Vagina (tissue), 2 donors: ENCODE data around the gene TEAD2. TPM values are rescaled to one million over a fixed set of nuclear protein-coding genes. Genes with fewer than 3 reads are reported as not detected.
A peak's percentile ranks its signal among the peaks of the same experiment; 100 is the strongest.

Experiments
- DNase-seq, 2 donors: peaks; one replicate each; pipeline ENCODE4 v3.0.0-alpha.2; 2017; ENCODE audit errors: extremely low spot score in 2 of 2
- H3K27ac ChIP-seq: fragments of 200-600 bp; sonication (generic); one replicate; pipeline ENCODE4 v1.5.1; 2019
- H3K27me3 ChIP-seq: fragments of 200-600 bp; sonication (generic); one replicate; pipeline ENCODE4 v1.5.1; 2019
- H3K36me3 ChIP-seq, 2 donors: fragments of 200-600 bp; sonication (generic); one replicate each; pipeline ENCODE4 v1.5.1; 2017 to 2019
- H3K4me1 ChIP-seq: fragments of 200-600 bp; sonication (generic); one replicate; pipeline ENCODE4 v1.5.1; 2019
- H3K4me3 ChIP-seq, 2 donors: fragments of 200-600 bp; sonication (generic); 1 replicate in 1 of 2; 2 replicates in 1 of 2; pipeline ENCODE4 v1.5.1; 2016 to 2019
- H3K9me3 ChIP-seq: fragments of 200-600 bp; sonication (generic); one replicate; pipeline ENCODE4 v1.5.1; 2019
- CTCF ChIP-seq, 3 experiments: fragments of 450-650 bp in 2 of 3; fragments of 200-600 bp in 1 of 3; sonication (generic) in 1 of 3; IDR thresholded peaks; one replicate each; pipeline ENCODE4 v1.5.1; 2017 to 2019; ENCODE audit warnings: antibody characterized with exemption in 3 of 3, mild to moderate bottlenecking in 2 of 3, moderate library complexity in 2 of 3
- POLR2A ChIP-seq, 2 donors: fragments of 450-650 bp; IDR thresholded peaks; one replicate each; pipeline ENCODE4 v1.6.1; 2017; ENCODE audit warnings: antibody characterized with exemption in 2 of 2, mild to moderate bottlenecking in 2 of 2, moderate library complexity in 2 of 2
- POLR2AphosphoS5 ChIP-seq, 2 donors: sonication (generic); formaldehyde crosslinking; IDR thresholded peaks; one replicate each; pipeline ENCODE4 v1.9.0; 2017; ENCODE audit warnings: antibody characterized with exemption in 2 of 2, mild to moderate bottlenecking in 2 of 2, low read depth in 1 of 2; ENCODE audit not compliant: insufficient read depth in 1 of 2
- intact Hi-C: fragments of 100-400 bp; cut with DNase I; formaldehyde crosslinking; loops from one replicate; pipeline ENCODE4 v1.15.1; 2023
- total RNA-seq: library from RNA; depleted of rRNA; stranded (reverse); fragments of >200 nt; gene quantifications from one replicate; pipeline ENCODE4 v1.2.3, GENCODE V29; 2016

TEAD2 gene
- total RNA-seq, 1 donor from 2014 or later, result 20.4 TPM

GRCh38 chr19:49338023-49338677 lies 24.1 kb downstream of the TEAD2 start:
- H3K4me3 ChIP-seq, result peak overlapping the region; percentile 50 to 52
- peaks cover 32% of the 10 kb centered on the region for H3K4me1 ChIP-seq
- no peaks in the 10 kb centered on the region for H3K9me3 ChIP-seq
- no peaks in the 10 kb centered on the region for H3K27me3 ChIP-seq
- peaks cover 0 to 23% of the 10 kb centered on the region in 2 donors for H3K36me3 ChIP-seq
- H3K27ac ChIP-seq, result no peak overlapping the region
- TF ChIP-seq POLR2AphosphoS5 (IDR thresholded peaks at IDR 0.05; ENCODE audit: insufficient read depth in 1 of 2, low read depth in 1 of 2) (no peak), CTCF (IDR thresholded peaks at IDR 0.05) (no peak), POLR2A (IDR thresholded peaks at IDR 0.05) (no peak)
- DNase-seq, result peak in 1 of 2 donors; percentile 85
- intact Hi-C loops, result no loop called here

DNA sequence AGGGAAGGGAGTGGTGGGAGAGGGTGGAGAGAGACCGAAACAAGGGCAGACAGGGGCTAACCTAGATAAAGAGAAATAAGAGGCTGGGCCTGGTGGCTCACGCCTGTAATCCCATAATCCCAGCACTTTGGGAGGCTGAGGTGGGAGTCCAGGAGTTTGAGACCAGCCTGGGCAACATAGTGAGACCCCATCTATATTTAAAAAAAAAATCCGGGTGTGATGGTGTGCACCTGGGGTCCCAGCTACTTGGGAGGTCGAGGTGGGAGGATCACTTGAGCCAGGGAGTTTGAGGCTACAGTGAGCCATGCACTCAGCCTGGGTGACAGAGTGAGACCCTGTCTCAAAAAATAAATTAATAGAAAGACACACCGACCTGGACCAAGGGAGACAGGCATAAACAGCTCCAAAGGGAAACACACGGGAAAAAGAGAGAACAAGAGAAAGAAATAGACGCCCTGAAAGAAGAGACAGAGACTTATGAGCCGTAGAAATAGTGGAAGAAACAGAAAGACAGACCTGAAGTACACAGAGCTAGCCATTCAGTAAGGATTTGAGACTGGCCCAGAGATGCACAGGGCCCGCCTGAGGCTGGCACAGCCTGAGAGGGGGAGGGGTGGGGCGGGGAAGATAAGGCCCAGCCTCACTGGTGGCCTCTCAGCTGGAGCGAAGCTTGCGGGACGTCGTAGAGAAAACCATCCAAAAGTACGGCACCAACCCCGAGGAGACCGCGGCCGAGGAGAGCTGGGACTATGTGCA lies 24.8 kb downstream of the TEAD2 start:
- Histone ChIP-seq H3K9me3 (no peaks in the 10 kb centered on the region), H3K27ac (no peak overlapping the region), H3K4me3 (no peak overlapping the region), H3K27me3 (no peaks in the 10 kb centered on the region), H3K4me1 (peaks cover 32% of the 10 kb centered on the region), H3K36me3 (peaks cover 0 to 16% of the 10 kb centered on the region in 2 donors)
- intact Hi-C loops, result no loop called here
- DNase-seq, result peak in 1 of 2 donors; percentile 52
- no peak for TF ChIP-seq CTCF (IDR thresholded peaks at IDR 0.05)
- TF ChIP-seq POLR2AphosphoS5 (IDR thresholded peaks at IDR 0.05; ENCODE audit: insufficient read depth in 1 of 2, low read depth in 1 of 2), result no peak
- no peak for TF ChIP-seq POLR2A (IDR thresholded peaks at IDR 0.05)

DNA sequence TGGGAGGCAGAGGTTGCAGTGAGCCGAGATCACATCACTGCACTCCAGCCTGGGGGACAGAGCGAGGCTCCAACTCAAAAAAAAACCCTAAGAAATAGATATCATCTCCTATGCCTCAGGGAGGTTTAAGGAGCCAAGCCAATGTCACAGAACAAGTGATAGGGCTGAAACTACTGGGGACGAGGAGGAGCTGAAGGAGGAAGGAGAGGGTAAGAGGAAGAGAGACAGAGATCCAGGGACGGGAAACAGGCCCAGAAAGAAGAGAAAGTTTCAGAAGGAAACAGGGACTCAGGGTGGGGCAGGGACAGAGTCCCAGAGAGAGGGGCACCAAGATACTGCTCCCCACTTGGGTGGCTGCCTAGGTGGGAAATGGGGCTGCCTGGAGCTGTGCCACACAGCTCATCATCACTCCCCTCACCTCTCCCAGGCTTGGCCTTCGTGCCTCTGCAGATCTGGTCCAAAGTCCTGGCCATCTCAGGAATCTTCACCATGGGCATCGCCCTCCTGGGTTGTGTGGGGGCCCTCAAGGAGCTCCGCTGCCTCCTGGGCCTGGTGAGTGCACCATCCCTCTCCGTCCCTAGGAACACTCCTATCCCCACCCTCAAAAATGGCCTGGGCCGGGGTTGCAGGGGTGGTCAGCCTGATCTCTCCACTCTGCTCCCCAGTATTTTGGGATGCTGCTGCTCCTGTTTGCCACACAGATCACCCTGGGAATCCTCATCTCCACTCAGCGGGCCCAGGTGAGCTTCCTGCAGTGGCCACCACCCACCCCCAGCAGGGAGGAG lies 25.5 kb downstream of the TEAD2 start:
- Histone ChIP-seq H3K27me3 (no peaks in the 10 kb centered on the region), H3K27ac (no peak overlapping the region)
- DNase-seq, result peak in 1 of 2 donors; percentile 79

DNA sequence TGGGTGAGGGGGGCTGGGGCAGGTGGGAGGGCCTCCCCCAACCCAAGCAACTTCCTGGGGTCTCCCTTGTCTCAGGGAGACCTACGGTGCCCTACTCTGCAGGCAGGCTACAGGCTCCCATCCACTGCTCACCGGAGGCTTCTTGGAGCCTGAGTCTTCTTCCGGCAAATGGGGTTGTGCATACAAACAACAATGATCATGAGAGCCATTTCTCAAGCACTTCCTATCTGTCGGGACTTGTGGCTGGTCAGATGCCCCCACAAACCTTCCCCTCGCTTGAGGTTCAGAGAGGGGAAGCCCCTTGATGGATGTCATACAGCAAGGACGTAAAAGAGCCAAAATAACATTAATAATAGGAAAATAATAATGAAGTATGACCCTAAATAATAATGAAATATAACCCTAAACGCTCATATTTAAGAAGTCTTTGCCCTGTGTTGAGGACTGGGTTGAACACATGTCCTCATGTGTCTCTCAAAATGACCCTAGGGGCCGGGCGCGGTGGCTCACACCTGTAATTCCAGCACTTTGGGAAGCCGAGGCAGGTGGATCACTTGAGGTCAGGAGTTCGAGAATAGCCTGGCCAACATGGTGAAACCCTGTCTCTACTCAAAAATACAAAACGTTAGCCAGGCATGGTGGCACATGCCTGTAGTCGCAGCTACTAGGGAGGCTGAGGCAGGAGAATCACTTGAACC lies 26.3 kb downstream of the TEAD2 start:
- no peaks in the 10 kb centered on the region for H3K27me3 ChIP-seq
- H3K27ac ChIP-seq, result peak overlapping the region; percentile 31
- DNase-seq, result peak in 1 of 2 donors; percentile 80
- peaks cover 0 to under 1% of the 10 kb centered on the region in 2 donors for H3K36me3 ChIP-seq
- H3K4me1 ChIP-seq, result peaks cover 32% of the 10 kb centered on the region
- peak overlapping the region in 1 of 2 donors; percentile 34 for H3K4me3 ChIP-seq
- TF ChIP-seq CTCF (IDR thresholded peaks at IDR 0.05) (no peak), POLR2AphosphoS5 (IDR thresholded peaks at IDR 0.05; ENCODE audit: insufficient read depth in 1 of 2, low read depth in 1 of 2) (no peak), POLR2A (IDR thresholded peaks at IDR 0.05) (no peak)
- intact Hi-C loops, result no loop called here
- H3K9me3 ChIP-seq, result no peaks in the 10 kb centered on the region

More for the DNA sequence above, 25.5 kb downstream of the TEAD2 start:
- peaks cover 0 to 8% of the 10 kb centered on the region in 2 donors for H3K36me3 ChIP-seq
- no peaks in the 10 kb centered on the region for H3K9me3 ChIP-seq
- no peak overlapping the region for H3K4me3 ChIP-seq
- no peak for TF ChIP-seq POLR2A (IDR thresholded peaks at IDR 0.05)
- no peak for TF ChIP-seq POLR2AphosphoS5 (IDR thresholded peaks at IDR 0.05; ENCODE audit: insufficient read depth in 1 of 2, low read depth in 1 of 2)
- TF ChIP-seq CTCF (IDR thresholded peaks at IDR 0.05), result no peak
- intact Hi-C loops, result no loop called here
- peaks cover 32% of the 10 kb centered on the region for H3K4me1 ChIP-seq
